Skeletal muscle cell (primary cell): ENCODE results near the gene CCDC32.
A peak's percentile ranks its signal among the peaks of the same experiment; 100 is the strongest.

Experiments
- DNase-seq: peaks from one replicate; pipeline ENCODE4 v3.0.0-alpha.2; 2010; ENCODE audit warnings: low read depth
- H3K4me3 ChIP-seq: 2 replicates; pipeline ENCODE4 v1.5.1; 2011; ENCODE audit warnings: low read depth, mild to moderate bottlenecking, control low read depth, low read length, moderate library complexity

Gene CCDC32

GRCh38 chr15:40528801-40529200 is 36.0 kb downstream of the CCDC32 start:
- no peak for DNase-seq
- H3K4me3 ChIP-seq, result no peak overlapping the region

- DNase-seq, result no peak
- H3K4me3 ChIP-seq, result no peak overlapping the region
These were observed 39.0 kb downstream of the CCDC32 start for GRCh38 chr15:40525855-40526254.

- DNase-seq, result no peak
- H3K4me3 ChIP-seq, result no peak overlapping the region
These were observed 41.2 kb downstream of the CCDC32 start for GRCh38 chr15:40523611-40524010.

- no peak for DNase-seq
- no peak overlapping the region for H3K4me3 ChIP-seq
These were observed 48.5 kb downstream of the CCDC32 start for GRCh38 chr15:40516322-40516721.

GRCh38 chr15:40513609-40514008 is 51.2 kb downstream of the CCDC32 start:
- no peak overlapping the region for H3K4me3 ChIP-seq
- no peak for DNase-seq

- DNase-seq, result no peak
- no peak overlapping the region for H3K4me3 ChIP-seq
These were observed 52.4 kb downstream of the CCDC32 start for GRCh38 chr15:40512440-40512839.

- DNase-seq, result no peak
- peak overlapping the region; percentile 56 for H3K4me3 ChIP-seq
These were observed 53.2 kb downstream of the CCDC32 start for GRCh38 chr15:40511472-40512133.

- no peak for DNase-seq
- peak overlapping the region; percentile 56 for H3K4me3 ChIP-seq
These were observed 53.8 kb downstream of the CCDC32 start for GRCh38 chr15:40511093-40511471.

- no peak for DNase-seq
- H3K4me3 ChIP-seq, result no peak overlapping the region
These were observed 54.6 kb downstream of the CCDC32 start for GRCh38 chr15:40510201-40510600.

- no peak for DNase-seq
- no peak overlapping the region for H3K4me3 ChIP-seq
These were observed 56.6 kb downstream of the CCDC32 start for GRCh38 chr15:40508216-40508615.

- peak; percentile 28 for DNase-seq
- peak overlapping the region; percentile 33 for H3K4me3 ChIP-seq
These were observed 57.8 kb downstream of the CCDC32 start for GRCh38 chr15:40506964-40507571.
